ENCODE measurements around the gene ZNF891.

Gene ZNF891

DNA sequence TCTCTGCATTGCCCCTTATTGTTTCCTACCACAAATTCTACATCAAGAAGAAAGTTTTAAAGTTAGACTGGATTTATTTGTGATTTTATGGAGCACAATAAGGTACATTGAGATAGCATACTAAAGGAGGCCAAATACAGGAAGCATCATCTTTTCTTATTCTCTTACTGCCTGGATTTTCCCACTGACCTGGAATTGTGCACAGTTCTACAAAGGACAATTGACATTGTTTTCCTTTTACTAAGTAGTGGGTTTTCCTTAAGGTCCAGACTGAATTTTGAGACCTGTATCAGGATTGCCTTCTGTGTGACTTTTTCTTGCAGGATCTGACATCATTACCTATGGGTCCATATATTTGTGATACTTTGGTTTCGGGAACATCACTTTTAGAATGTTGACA is 68.1 kb downstream of the ZNF891 start:
- no peak for DNase-seq (ENCODE audit: low read depth in 2 of 2)

GRCh38 chr12:133058203-133059113 is 71.6 kb downstream of the ZNF891 start:
- no peak for DNase-seq (ENCODE audit: low read depth in 2 of 2)

DNA sequence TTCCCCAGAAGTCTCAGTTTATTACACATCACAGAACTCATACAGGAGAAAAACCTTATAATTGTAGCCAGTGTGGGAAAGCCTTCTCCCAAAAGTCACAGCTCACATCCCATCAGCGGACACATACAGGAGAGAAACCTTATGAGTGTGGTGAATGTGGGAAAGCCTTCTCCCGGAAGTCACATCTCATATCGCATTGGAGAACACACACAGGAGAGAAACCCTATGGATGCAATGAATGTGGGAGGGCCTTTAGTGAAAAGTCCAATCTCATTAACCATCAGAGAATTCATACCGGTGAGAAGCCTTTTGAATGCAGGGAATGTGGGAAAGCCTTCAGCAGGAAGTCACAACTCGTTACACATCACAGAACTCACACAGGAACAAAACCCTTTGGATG is 72.6 kb downstream of the ZNF891 start:
- DNase-seq (ENCODE audit: low read depth in 2 of 2): no peak
